GM23338 (cell line): Measurements from ENCODE around the gene DNAH8.

Source experiments
- CREB1 ChIP-seq: fragments of 250-450 bp; sonication (Bioruptor Pico); IDR thresholded peaks from 2 replicates; pipeline ENCODE4 v1.5.0; 2020; ENCODE audit warnings: low read depth, mild to moderate bottlenecking, moderate library complexity
- EZH2 ChIP-seq: fragments of 200-600 bp; sonication (generic); IDR thresholded peaks from one replicate; pipeline ENCODE4 v1.8.0; 2017; ENCODE audit warnings: antibody characterized with exemption, mild to moderate bottlenecking, low read depth; ENCODE audit not compliant: unreplicated experiment
- EZH2phosphoT487 ChIP-seq: fragments of 200-600 bp; sonication (generic); IDR thresholded peaks from one replicate; pipeline ENCODE4 v1.8.1; 2018; ENCODE audit warnings: antibody characterized with exemption; ENCODE audit not compliant: unreplicated experiment
- JUNB ChIP-seq: IDR thresholded peaks from one replicate; pipeline ENCODE4 v1.6.1; 2016; ENCODE audit warnings: antibody characterized with exemption; ENCODE audit not compliant: unreplicated experiment
- POLR2AphosphoS5 ChIP-seq: IDR thresholded peaks from 2 replicates; pipeline ENCODE4 v1.6.1; 2016; ENCODE audit warnings: antibody characterized with exemption, low read depth
- ZNF114 ChIP-seq: fragments of 250-450 bp; sonication (Bioruptor Pico); IDR thresholded peaks from 2 replicates; pipeline ENCODE4 v1.5.0; 2020; ENCODE audit warnings: mild to moderate bottlenecking, moderate library complexity
- ZNF331 ChIP-seq: fragments of 250-450 bp; sonication (Bioruptor Pico); IDR thresholded peaks from 2 replicates; pipeline ENCODE4 v1.5.0; 2020; ENCODE audit warnings: low read depth, mild to moderate bottlenecking, moderate library complexity
- TF ChIP-seq, protein P1 (sequence below), 2 experiments: fragments of 200-600 bp in 1 of 2; sonication (generic) in 1 of 2; conservative IDR thresholded peaks; 2 replicates each; pipeline versions ENCODE4 v1.5.1 to v1.6.1; 2016 to 2017; ENCODE audit warnings: antibody characterized with exemption in 2 of 2, low read depth in 2 of 2, mild to moderate bottlenecking in 2 of 2, moderate library complexity in 1 of 2
- TF ChIP-seq, protein P2 (sequence below): IDR thresholded peaks from one replicate; pipeline ENCODE4 v1.6.1; 2018; ENCODE audit warnings: antibody characterized with exemption; ENCODE audit not compliant: unreplicated experiment
- TF ChIP-seq, protein P3 (sequence below): IDR thresholded peaks from 2 replicates; pipeline ENCODE4 v1.6.1; 2016; ENCODE audit warnings: antibody characterized with exemption
- TF ChIP-seq, protein P4 (sequence below): fragments of 250-450 bp; sonication (Bioruptor Pico); IDR thresholded peaks from 2 replicates; pipeline ENCODE4 v1.5.0; 2020; ENCODE audit warnings: mild to moderate bottlenecking, moderate library complexity

DNA sequence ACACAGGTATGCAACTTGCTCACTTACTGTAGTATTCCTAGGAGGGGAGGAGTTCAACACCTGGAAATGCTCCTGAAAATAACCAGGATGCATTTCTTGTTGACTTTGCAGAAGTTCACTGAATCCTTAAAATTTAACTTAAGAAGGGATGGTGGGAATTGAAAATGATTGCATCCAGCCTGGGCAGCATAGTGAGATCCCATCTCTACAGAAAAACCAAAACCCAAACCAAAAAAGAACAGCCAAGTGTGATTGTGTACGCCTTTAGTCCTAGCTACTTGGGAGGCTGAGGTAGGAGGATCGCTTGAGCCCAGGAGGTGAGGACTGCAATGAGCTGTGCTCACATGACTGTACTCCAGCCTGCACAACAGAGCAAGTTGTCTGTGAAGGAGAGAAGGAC is 1.7 kb downstream of the DNAH8 start:
- TF ChIP-seq, protein P1, sequence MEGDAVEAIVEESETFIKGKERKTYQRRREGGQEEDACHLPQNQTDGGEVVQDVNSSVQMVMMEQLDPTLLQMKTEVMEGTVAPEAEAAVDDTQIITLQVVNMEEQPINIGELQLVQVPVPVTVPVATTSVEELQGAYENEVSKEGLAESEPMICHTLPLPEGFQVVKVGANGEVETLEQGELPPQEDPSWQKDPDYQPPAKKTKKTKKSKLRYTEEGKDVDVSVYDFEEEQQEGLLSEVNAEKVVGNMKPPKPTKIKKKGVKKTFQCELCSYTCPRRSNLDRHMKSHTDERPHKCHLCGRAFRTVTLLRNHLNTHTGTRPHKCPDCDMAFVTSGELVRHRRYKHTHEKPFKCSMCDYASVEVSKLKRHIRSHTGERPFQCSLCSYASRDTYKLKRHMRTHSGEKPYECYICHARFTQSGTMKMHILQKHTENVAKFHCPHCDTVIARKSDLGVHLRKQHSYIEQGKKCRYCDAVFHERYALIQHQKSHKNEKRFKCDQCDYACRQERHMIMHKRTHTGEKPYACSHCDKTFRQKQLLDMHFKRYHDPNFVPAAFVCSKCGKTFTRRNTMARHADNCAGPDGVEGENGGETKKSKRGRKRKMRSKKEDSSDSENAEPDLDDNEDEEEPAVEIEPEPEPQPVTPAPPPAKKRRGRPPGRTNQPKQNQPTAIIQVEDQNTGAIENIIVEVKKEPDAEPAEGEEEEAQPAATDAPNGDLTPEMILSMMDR (conservative IDR thresholded peaks at IDR 0.05; ENCODE audit: low read depth in 2 of 2), result no peak
- TF ChIP-seq, protein P2, sequence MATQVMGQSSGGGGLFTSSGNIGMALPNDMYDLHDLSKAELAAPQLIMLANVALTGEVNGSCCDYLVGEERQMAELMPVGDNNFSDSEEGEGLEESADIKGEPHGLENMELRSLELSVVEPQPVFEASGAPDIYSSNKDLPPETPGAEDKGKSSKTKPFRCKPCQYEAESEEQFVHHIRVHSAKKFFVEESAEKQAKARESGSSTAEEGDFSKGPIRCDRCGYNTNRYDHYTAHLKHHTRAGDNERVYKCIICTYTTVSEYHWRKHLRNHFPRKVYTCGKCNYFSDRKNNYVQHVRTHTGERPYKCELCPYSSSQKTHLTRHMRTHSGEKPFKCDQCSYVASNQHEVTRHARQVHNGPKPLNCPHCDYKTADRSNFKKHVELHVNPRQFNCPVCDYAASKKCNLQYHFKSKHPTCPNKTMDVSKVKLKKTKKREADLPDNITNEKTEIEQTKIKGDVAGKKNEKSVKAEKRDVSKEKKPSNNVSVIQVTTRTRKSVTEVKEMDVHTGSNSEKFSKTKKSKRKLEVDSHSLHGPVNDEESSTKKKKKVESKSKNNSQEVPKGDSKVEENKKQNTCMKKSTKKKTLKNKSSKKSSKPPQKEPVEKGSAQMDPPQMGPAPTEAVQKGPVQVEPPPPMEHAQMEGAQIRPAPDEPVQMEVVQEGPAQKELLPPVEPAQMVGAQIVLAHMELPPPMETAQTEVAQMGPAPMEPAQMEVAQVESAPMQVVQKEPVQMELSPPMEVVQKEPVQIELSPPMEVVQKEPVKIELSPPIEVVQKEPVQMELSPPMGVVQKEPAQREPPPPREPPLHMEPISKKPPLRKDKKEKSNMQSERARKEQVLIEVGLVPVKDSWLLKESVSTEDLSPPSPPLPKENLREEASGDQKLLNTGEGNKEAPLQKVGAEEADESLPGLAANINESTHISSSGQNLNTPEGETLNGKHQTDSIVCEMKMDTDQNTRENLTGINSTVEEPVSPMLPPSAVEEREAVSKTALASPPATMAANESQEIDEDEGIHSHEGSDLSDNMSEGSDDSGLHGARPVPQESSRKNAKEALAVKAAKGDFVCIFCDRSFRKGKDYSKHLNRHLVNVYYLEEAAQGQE, result no peak
- TF ChIP-seq ZNF114 (CRISPR knock-in tag) (no peak), POLR2AphosphoS5 (no peak), EZH2 (no peak), EZH2phosphoT487 (no peak), CREB1 (CRISPR knock-in tag) (no peak), JUNB (no peak), ZNF331 (CRISPR knock-in tag) (no peak)
- TF ChIP-seq, protein P3, sequence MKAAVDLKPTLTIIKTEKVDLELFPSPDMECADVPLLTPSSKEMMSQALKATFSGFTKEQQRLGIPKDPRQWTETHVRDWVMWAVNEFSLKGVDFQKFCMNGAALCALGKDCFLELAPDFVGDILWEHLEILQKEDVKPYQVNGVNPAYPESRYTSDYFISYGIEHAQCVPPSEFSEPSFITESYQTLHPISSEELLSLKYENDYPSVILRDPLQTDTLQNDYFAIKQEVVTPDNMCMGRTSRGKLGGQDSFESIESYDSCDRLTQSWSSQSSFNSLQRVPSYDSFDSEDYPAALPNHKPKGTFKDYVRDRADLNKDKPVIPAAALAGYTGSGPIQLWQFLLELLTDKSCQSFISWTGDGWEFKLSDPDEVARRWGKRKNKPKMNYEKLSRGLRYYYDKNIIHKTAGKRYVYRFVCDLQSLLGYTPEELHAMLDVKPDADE, result no peak
- TF ChIP-seq, protein P4, sequence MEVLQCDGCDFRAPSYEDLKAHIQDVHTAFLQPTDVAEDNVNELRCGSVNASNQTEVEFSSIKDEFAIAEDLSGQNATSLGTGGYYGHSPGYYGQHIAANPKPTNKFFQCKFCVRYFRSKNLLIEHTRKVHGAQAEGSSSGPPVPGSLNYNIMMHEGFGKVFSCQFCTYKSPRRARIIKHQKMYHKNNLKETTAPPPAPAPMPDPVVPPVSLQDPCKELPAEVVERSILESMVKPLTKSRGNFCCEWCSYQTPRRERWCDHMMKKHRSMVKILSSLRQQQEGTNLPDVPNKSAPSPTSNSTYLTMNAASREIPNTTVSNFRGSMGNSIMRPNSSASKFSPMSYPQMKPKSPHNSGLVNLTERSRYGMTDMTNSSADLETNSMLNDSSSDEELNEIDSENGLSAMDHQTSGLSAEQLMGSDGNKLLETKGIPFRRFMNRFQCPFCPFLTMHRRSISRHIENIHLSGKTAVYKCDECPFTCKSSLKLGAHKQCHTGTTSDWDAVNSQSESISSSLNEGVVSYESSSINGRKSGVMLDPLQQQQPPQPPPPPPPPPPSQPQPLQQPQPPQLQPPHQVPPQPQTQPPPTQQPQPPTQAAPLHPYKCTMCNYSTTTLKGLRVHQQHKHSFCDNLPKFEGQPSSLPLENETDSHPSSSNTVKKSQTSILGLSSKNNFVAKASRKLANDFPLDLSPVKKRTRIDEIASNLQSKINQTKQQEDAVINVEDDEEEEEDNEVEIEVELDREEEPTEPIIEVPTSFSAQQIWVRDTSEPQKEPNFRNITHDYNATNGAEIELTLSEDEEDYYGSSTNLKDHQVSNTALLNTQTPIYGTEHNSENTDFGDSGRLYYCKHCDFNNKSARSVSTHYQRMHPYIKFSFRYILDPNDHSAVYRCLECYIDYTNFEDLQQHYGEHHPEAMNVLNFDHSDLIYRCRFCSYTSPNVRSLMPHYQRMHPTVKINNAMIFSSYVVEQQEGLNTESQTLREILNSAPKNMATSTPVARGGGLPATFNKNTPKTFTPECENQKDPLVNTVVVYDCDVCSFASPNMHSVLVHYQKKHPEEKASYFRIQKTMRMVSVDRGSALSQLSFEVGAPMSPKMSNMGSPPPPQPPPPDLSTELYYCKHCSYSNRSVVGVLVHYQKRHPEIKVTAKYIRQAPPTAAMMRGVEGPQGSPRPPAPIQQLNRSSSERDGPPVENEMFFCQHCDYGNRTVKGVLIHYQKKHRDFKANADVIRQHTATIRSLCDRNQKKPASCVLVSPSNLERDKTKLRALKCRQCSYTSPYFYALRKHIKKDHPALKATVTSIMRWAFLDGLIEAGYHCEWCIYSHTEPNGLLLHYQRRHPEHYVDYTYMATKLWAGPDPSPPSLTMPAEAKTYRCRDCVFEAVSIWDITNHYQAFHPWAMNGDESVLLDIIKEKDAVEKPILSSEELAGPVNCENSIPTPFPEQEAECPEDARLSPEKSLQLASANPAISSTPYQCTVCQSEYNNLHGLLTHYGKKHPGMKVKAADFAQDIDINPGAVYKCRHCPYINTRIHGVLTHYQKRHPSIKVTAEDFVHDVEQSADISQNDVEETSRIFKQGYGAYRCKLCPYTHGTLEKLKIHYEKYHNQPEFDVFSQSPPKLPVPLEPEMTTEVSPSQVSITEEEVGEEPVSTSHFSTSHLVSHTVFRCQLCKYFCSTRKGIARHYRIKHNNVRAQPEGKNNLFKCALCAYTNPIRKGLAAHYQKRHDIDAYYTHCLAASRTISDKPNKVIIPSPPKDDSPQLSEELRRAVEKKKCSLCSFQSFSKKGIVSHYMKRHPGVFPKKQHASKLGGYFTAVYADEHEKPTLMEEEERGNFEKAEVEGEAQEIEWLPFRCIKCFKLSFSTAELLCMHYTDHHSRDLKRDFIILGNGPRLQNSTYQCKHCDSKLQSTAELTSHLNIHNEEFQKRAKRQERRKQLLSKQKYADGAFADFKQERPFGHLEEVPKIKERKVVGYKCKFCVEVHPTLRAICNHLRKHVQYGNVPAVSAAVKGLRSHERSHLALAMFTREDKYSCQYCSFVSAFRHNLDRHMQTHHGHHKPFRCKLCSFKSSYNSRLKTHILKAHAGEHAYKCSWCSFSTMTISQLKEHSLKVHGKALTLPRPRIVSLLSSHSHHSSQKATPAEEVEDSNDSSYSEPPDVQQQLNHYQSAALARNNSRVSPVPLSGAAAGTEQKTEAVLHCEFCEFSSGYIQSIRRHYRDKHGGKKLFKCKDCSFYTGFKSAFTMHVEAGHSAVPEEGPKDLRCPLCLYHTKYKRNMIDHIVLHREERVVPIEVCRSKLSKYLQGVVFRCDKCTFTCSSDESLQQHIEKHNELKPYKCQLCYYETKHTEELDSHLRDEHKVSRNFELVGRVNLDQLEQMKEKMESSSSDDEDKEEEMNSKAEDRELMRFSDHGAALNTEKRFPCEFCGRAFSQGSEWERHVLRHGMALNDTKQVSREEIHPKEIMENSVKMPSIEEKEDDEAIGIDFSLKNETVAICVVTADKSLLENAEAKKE (CRISPR knock-in tag), result no peak
